Hepatocyte (in vitro differentiated cells): ENCODE data around the gene RPAP3. TPM values are rescaled to one million over a fixed set of nuclear protein-coding genes. Genes with fewer than 3 reads are reported as not detected.

Source experiments
- polyA plus RNA-seq: library from polyadenylated mRNA; unstranded; fragments of >200 nt; fragmentation: Nextera tagmentation; extraction: Ambion mirVana; gene quantifications from 2 replicates; pipeline ENCODE4 v1.2.1, GENCODE V29; 2016
- total RNA-seq: library from RNA; depleted of rRNA; stranded (reverse); fragments of >200 nt; gene quantifications from 2 replicates; pipeline ENCODE4 v1.2.3, GENCODE V29; 2014

The RPAP3 gene
- total and polyA plus RNA-seq, 2 experiments from 2014 or later: 21.7 to 23.4 TPM

Other genes with a start within 250 kb of the RPAP3 start
- 0.30 and 1.8 TPM in 2 replicates for gene ENDOU, start 19.5 kb upstream of the RPAP3 start, total RNA-seq
- gene ENDOU, start 19.5 kb upstream of the RPAP3 start, polyA plus RNA-seq: 1.0 TPM in 1 of 2 replicates, not detected in the other
- 1.0 and 2.6 TPM in 2 replicates for gene RAPGEF3, start 52.9 kb upstream of the RPAP3 start, total RNA-seq
- gene RAPGEF3, start 52.9 kb upstream of the RPAP3 start, polyA plus RNA-seq: 1.6 and 2.1 TPM in 2 replicates
- gene SLC48A1, start 67.2 kb upstream of the RPAP3 start, total RNA-seq: 11.2 and 13.0 TPM in 2 replicates
- 20.2 and 22.6 TPM in 2 replicates for gene SLC48A1, start 67.2 kb upstream of the RPAP3 start, polyA plus RNA-seq
- gene HDAC7, start 113.9 kb upstream of the RPAP3 start, total RNA-seq: 17.9 and 19.0 TPM in 2 replicates
- 41.2 and 45.5 TPM in 2 replicates for gene HDAC7, start 113.9 kb upstream of the RPAP3 start, polyA plus RNA-seq
- gene VDR, start 199.0 kb upstream of the RPAP3 start, total RNA-seq: 2.6 and 3.2 TPM in 2 replicates
- 4.9 and 6.1 TPM in 2 replicates for gene VDR, start 199.0 kb upstream of the RPAP3 start, polyA plus RNA-seq